Colonic mucosa (tissue), 4 donors: ENCODE results near the gene CDH16. TPM values are rescaled to one million over a fixed set of nuclear protein-coding genes. Genes with fewer than 3 reads are reported as not detected.
A peak's percentile ranks its signal among the peaks of the same experiment; 100 is the strongest.
"Not testable (repeated sequence)": the region's sequence is repeated elsewhere in the genome, so short reads cannot be mapped to it uniquely, and the experiment has no call there.

Experiments
- DNase-seq: peaks from one replicate; pipeline ENCODE4 v3.0.0-alpha.2; 2020
- H3K27ac ChIP-seq: fragments of 200-600 bp; one replicate; pipeline ENCODE4 v1.8.0; 2021
- H3K27me3 ChIP-seq: fragments of 200-600 bp; one replicate; pipeline ENCODE4 v1.8.0; 2021
- H3K36me3 ChIP-seq: fragments of 200-600 bp; one replicate; pipeline ENCODE4 v1.8.0; 2021
- H3K4me1 ChIP-seq: fragments of 200-600 bp; one replicate; pipeline ENCODE4 v1.8.0; 2021; ENCODE audit warnings: mild to moderate bottlenecking
- H3K4me3 ChIP-seq: fragments of 200-600 bp; one replicate; pipeline ENCODE4 v1.8.0; 2021
- H3K9ac ChIP-seq, 2 donors: one replicate each; pipeline ENCODE4 v1.7.0; 2013; ENCODE audit warnings: control low read depth in 2 of 2, low read depth in 2 of 2, low read length in 2 of 2
- H3K9me3 ChIP-seq: fragments of 200-600 bp; one replicate; pipeline ENCODE4 v1.8.0; 2021
- intact Hi-C: fragments of 100-400 bp; cut with DNase I; formaldehyde crosslinking; loops from one replicate; pipeline ENCODE4 v1.14.1; 2022
- total RNA-seq, 2 donors: library from RNA; stranded (reverse); fragmentation: NEBNext Ultra II Directional in 1 of 2; extraction: Animal tissue kit (Norgen Biotek cat#: 25700) in 1 of 2; gene quantifications; one replicate each; pipeline ENCODE4 v1.2.1, GENCODE V29; 2021
- TF ChIP-seq, protein P1 (sequence below): fragments of 200-600 bp; IDR thresholded peaks from one replicate; pipeline ENCODE4 v1.8.0; 2022; ENCODE audit warnings: antibody characterized with exemption, mild to moderate bottlenecking
- donor health status: healthy.
- donor health status: DM: no; HTN: no; CAD: no.
- donor health status: DM: no; HTN: no; CAD: no.

The CDH16 gene
- total RNA-seq, 2 donors from 2014 or later: 0.72 to 1.8 TPM

DNA sequence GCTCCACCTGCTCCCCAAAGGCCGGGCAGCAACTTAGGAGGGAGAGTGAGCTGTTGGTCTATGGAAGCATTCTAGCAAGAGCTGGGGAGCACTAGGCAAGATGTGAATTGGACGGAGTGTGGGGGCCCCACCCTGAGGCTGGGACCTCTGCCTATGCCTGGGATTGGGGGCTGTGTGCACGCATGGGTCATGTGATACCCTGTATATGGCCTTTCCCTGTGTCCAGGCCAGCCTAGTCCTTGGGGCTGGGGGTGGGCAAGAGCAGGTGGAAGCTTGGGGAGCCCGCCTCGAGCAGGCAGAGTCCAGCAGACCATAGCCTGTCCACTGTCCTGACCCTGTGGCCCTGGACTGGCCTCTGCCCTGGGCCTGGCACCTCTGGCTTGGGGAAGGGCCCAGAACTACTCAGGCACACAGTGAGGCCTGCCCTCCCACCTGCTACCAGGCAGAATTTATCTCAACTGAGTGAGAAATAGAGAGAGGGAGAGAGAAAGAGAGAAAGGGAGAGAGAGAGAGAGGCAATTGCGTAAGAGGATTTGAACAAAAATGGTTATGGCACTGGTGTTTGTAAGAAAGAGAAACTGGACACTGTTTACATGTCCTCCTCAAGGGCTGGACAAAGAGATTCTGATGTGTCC is 19.3 kb downstream of the CDH16 start:
- H3K9ac ChIP-seq: peak overlapping the region in 1 of 2 donors; percentile 9
- peak overlapping the region; percentile 59 for H3K27ac ChIP-seq
- H3K36me3 ChIP-seq: no peaks in the 10 kb centered on the region
- H3K4me3 ChIP-seq: no peak overlapping the region
- H3K27me3 ChIP-seq: no peaks in the 10 kb centered on the region
- H3K9me3 ChIP-seq: no peaks in the 10 kb centered on the region
- TF ChIP-seq, protein P1, sequence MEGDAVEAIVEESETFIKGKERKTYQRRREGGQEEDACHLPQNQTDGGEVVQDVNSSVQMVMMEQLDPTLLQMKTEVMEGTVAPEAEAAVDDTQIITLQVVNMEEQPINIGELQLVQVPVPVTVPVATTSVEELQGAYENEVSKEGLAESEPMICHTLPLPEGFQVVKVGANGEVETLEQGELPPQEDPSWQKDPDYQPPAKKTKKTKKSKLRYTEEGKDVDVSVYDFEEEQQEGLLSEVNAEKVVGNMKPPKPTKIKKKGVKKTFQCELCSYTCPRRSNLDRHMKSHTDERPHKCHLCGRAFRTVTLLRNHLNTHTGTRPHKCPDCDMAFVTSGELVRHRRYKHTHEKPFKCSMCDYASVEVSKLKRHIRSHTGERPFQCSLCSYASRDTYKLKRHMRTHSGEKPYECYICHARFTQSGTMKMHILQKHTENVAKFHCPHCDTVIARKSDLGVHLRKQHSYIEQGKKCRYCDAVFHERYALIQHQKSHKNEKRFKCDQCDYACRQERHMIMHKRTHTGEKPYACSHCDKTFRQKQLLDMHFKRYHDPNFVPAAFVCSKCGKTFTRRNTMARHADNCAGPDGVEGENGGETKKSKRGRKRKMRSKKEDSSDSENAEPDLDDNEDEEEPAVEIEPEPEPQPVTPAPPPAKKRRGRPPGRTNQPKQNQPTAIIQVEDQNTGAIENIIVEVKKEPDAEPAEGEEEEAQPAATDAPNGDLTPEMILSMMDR: no peak
- DNase-seq: no peak
- intact Hi-C loops: loop anchor here (5.0 kb wide), 1 partner anchor 33 kb away; the partner anchor contains the start of gene CIAO2B
- H3K4me1 ChIP-seq: peaks cover 22% of the 10 kb centered on the region

DNA sequence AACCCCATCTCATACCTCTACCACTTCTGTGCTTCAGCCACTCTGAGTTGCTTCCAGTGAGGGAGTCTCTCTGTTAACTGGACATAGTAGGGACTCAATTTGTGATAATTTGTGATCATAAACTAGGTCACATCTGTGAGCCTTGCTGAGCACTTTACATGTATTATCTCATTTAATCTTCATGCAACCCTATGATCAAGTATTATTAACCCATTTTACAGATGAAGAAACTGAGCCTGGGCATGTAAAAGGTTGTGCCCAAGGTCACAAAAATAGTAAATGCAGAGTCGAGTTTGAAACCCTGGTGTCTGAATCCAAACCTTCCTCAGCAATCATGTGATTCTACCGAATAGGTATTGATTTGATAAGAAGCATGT is 19.8 kb downstream of the CDH16 start:
- Histone ChIP-seq H3K27ac (peak overlapping the region; percentile 59), H3K4me1 (peaks cover 22% of the 10 kb centered on the region), H3K9me3 (no peaks in the 10 kb centered on the region), H3K9ac (peak overlapping the region in 1 of 2 donors; percentile 9), H3K4me3 (no peak overlapping the region), H3K27me3 (no peaks in the 10 kb centered on the region), H3K36me3 (no peaks in the 10 kb centered on the region)
- TF ChIP-seq, protein P1: no peak
- DNase-seq: no peak
- intact Hi-C loops: loop anchor here (5.0 kb wide), 1 partner anchor 33 kb away; the partner anchor contains the start of gene CIAO2B

DNA sequence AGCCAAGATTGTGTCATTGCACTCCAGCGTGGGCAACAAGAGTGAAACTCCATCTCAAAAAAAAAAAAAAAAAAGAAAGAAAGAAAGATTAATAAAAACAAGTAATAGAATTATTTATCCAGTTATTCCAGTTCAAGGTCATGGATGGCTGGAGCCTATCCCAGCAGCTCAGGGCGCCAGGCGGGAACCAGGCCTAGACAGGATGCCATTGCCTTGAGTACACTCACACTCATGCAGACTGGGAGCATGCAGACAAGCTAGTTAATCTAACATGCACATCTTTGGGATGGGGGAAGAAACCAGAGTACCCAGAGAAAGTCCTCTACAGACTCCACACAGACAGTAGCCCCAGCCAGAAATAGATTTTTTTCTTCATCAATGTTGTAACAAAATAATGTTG is 20.5 kb downstream of the CDH16 start:
- H3K36me3 ChIP-seq: no peaks in the 10 kb centered on the region
- peak overlapping the region; percentile 22 for H3K27ac ChIP-seq
- no peak for DNase-seq
- peaks cover 22% of the 10 kb centered on the region for H3K4me1 ChIP-seq
- H3K4me3 ChIP-seq: no peak overlapping the region
- TF ChIP-seq, protein P1: no peak
- intact Hi-C loops: loop anchor here (5.0 kb wide), 1 partner anchor 34 kb away; the partner anchor contains the start of gene CIAO2B
- no peak overlapping the region for H3K9ac ChIP-seq
- H3K27me3 ChIP-seq: no peaks in the 10 kb centered on the region
- H3K9me3 ChIP-seq: no peaks in the 10 kb centered on the region

DNA sequence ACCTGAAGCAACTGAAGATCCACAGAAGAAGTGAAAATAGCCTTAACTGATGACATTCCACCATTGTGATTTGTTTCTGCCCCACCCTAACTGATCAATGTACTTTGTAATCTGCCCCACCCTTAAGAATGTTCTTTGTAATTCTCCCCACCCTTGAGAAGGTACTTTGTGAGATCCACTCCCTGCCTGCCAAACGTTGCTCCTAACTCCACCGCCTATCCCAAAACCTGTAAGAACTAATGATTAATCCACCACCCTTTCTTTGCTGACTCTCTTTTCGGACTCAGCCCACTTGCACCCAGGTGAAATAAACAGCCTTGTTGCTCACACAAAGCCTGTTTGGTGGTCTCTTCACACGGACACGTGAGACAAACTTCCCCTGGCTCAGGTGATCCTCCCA is 22.0 kb downstream of the CDH16 start:
- DNase-seq, H3K9ac ChIP-seq, H3K9me3 ChIP-seq, H3K27me3 ChIP-seq, H3K4me3 ChIP-seq, H3K36me3 ChIP-seq: not testable (repeated sequence)
- intact Hi-C loops: loop anchor here (5.0 kb wide), 1 partner anchor 36 kb away; the partner anchor contains the start of gene CIAO2B
- Histone ChIP-seq H3K27ac (peak overlapping the region; percentile 59), H3K4me1 (peaks cover 22% of the 10 kb centered on the region)

DNA sequence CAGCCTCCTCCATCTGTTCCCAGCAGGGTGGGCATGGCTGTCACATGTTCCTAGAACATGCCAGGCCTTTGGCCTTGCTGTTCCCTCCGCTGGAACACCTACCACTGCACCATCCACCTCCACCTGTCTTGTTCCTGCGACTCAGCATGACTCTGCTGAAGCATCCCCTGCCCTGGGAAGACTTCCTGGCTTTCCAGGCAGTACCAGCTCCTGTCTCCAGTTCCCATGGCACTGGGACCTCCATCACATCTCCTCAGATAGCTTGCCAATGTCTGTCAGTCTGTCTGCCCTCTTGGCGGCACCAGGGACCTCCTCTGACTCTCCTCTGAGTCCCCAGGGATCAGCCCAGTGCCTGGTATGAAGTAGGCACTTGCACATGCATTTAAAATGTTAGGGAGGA is 22.7 kb downstream of the CDH16 start:
- Histone ChIP-seq H3K27ac (peak overlapping the region; percentile 59), H3K27me3 (no peaks in the 10 kb centered on the region), H3K9ac (peak overlapping the region in 1 of 2 donors; percentile 76), H3K4me1 (peaks cover 22% of the 10 kb centered on the region), H3K4me3 (no peak overlapping the region), H3K9me3 (no peaks in the 10 kb centered on the region), H3K36me3 (no peaks in the 10 kb centered on the region)
- intact Hi-C loops: loop anchor here (5.0 kb wide), 1 partner anchor 36 kb away; the partner anchor contains the start of gene CIAO2B
- DNase-seq: no peak
- TF ChIP-seq, protein P1: no peak

DNA sequence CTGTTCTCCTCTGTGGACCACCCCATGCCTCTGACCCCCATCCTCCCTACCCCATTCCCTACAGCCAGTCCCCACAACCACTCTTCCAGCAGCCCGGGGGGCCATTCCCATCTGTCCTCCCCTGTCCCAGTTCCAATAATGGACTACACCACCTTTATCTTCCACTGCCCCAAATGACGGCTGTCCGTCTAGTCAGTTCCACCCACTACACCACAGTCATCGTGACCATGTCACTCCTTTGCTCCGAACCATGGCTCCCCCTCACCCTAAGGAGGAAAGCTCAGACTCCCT is 23.1 kb downstream of the CDH16 start:
- intact Hi-C loops: loop anchor here (5.0 kb wide), 1 partner anchor 37 kb away; the partner anchor contains the start of gene CIAO2B
- H3K27me3 ChIP-seq: no peaks in the 10 kb centered on the region

More for the DNA sequence above, 23.1 kb downstream of the CDH16 start:
- TF ChIP-seq, protein P1: no peak
- H3K9ac ChIP-seq: peak overlapping the region in 1 of 2 donors; percentile 76
- no peaks in the 10 kb centered on the region for H3K36me3 ChIP-seq
- no peak overlapping the region for H3K4me3 ChIP-seq
- H3K27ac ChIP-seq: peak overlapping the region; percentile 59
- no peak for DNase-seq
- no peaks in the 10 kb centered on the region for H3K9me3 ChIP-seq
- H3K4me1 ChIP-seq: peaks cover 22% of the 10 kb centered on the region
